Left ventricle myocardium inferior (tissue), 1 donor: Measurements from ENCODE around the gene RNF125. TPM values are rescaled to one million over a fixed set of nuclear protein-coding genes. Genes with fewer than 3 reads are reported as not detected.

Experiments used
- DNase-seq: peaks from one replicate; pipeline ENCODE4 v3.0.0-alpha.2; 2020
- H3K27ac ChIP-seq: fragments of 200-600 bp; replicated peaks from 2 replicates; pipeline ENCODE4 v1.8.0; 2021
- H3K27me3 ChIP-seq: fragments of 200-600 bp; 2 replicates; pipeline ENCODE4 v1.8.0; 2021; ENCODE audit warnings: low read depth
- H3K36me3 ChIP-seq: fragments of 200-600 bp; 2 replicates; pipeline ENCODE4 v1.8.0; 2021
- H3K4me1 ChIP-seq: fragments of 200-600 bp; 2 replicates; pipeline ENCODE4 v1.8.0; 2021
- H3K4me3 ChIP-seq: fragments of 200-600 bp; 2 replicates; pipeline ENCODE4 v1.8.0; 2021; ENCODE audit warnings: mild to moderate bottlenecking, moderate library complexity
- H3K9me3 ChIP-seq: fragments of 200-600 bp; replicated peaks from 2 replicates; pipeline ENCODE4 v1.8.0; 2021
- CTCF ChIP-seq: fragments of 200-600 bp; IDR thresholded peaks from 2 replicates; pipeline ENCODE4 v1.8.0; 2021; ENCODE audit warnings: antibody characterized with exemption, mild to moderate bottlenecking, borderline replicate concordance
- intact Hi-C: fragments of 100-400 bp; cut with micrococcal nuclease; formaldehyde crosslinking; loops from one replicate; pipeline ENCODE4 v1.11.0; 2022
- total RNA-seq: library from RNA; stranded (reverse); fragmentation: NEBNext Ultra II Directional; extraction: Animal tissue kit (Norgen Biotek cat#: 25700); gene quantifications from one replicate; pipeline ENCODE4 v1.2.1, GENCODE V29; 2021
- donor health status: DM: no; HTN: yes; CAD: no; lungs with severe emphysema.

The RNF125 gene
- total RNA-seq, 1 donor from 2014 or later: 3.5 TPM

GRCh38 chr18:31978616-31979015 lies 40.0 kb upstream of the RNF125 start:
- Histone ChIP-seq H3K27me3 (no peaks in the 10 kb centered on the region), H3K9me3 (peaks cover 24% of the 10 kb centered on the region), H3K4me1 (peaks cover 17% of the 10 kb centered on the region), H3K36me3 (no peaks in the 10 kb centered on the region), H3K4me3 (no peak overlapping the region), H3K27ac (no peak overlapping the region)
- TF ChIP-seq CTCF: no peak
- no peak for DNase-seq
- intact Hi-C loops: loop anchor here (5.0 kb wide), 1 partner anchor 236 kb away; no protein-coding TSS in a partner anchor

- intact Hi-C loops: loop anchor here (5.0 kb wide), 1 partner anchor 237 kb away; no protein-coding TSS in a partner anchor
- Histone ChIP-seq H3K27me3 (no peaks in the 10 kb centered on the region), H3K9me3 (peaks cover 13% of the 10 kb centered on the region), H3K27ac (no peak overlapping the region), H3K4me3 (no peak overlapping the region), H3K36me3 (no peaks in the 10 kb centered on the region), H3K4me1 (peaks cover 25% of the 10 kb centered on the region)
- DNase-seq: no peak
- TF ChIP-seq CTCF: no peak
Measured at GRCh38 chr18:31979714-31980113, 38.9 kb upstream of the RNF125 start.

- TF ChIP-seq CTCF: no peak
Measured at GRCh38 chr18:31980863-31981262, 37.8 kb upstream of the RNF125 start.

GRCh38 chr18:31983020-31983419 lies 35.6 kb upstream of the RNF125 start:
- peak overlapping the region; percentile 75 for H3K27ac ChIP-seq
- no peaks in the 10 kb centered on the region for H3K27me3 ChIP-seq
- intact Hi-C loops: no loop called here
- peaks cover 8% of the 10 kb centered on the region for H3K9me3 ChIP-seq
- no peaks in the 10 kb centered on the region for H3K36me3 ChIP-seq
- no peak for TF ChIP-seq CTCF
- DNase-seq: peak; percentile 21
- peaks cover 33% of the 10 kb centered on the region for H3K4me1 ChIP-seq
- H3K4me3 ChIP-seq: no peak overlapping the region

More at GRCh38 chr18:31980863-31981262, 37.8 kb upstream of the RNF125 start:
- no peak for DNase-seq
- Histone ChIP-seq H3K9me3 (peaks cover 9% of the 10 kb centered on the region), H3K4me1 (peaks cover 25% of the 10 kb centered on the region), H3K27ac (no peak overlapping the region), H3K27me3 (no peaks in the 10 kb centered on the region), H3K36me3 (no peaks in the 10 kb centered on the region), H3K4me3 (no peak overlapping the region)
- intact Hi-C loops: no loop called here

- intact Hi-C loops: no loop called here
Measured at GRCh38 chr18:31983976-31984375, 34.6 kb upstream of the RNF125 start.

More at GRCh38 chr18:31983976-31984375, 34.6 kb upstream of the RNF125 start:
- H3K27ac ChIP-seq: peak overlapping the region; percentile 75
- H3K4me3 ChIP-seq: no peak overlapping the region
- no peaks in the 10 kb centered on the region for H3K36me3 ChIP-seq
- no peak for TF ChIP-seq CTCF
- no peaks in the 10 kb centered on the region for H3K9me3 ChIP-seq
- peaks cover 33% of the 10 kb centered on the region for H3K4me1 ChIP-seq
- no peak for DNase-seq
- H3K27me3 ChIP-seq: no peaks in the 10 kb centered on the region
